Measurements from ENCODE around the gene PARP12.

DNA sequence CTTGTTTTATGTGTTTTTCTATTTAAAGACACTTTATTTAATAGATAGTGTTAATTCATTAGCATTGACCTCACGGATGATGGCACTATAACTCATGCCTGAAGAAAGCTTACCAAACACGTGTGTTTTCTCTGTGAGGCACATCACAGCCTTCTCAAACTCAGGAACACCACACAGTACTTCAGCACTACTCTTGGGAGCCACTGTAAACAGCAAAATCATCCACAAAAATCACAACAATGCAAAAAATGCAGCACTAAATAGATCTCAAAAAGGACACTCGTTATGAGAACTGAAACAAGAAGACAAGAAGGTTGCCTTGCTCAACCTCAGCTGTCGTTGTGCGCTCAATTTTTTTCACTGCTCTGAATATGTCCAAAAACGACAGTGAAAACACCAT lies 12.0 kb upstream of the PARP12 start:
- no peak for TF ChIP-seq POLR2AphosphoS5 (IDR thresholded peaks at IDR 0.05)
- TF ChIP-seq, protein P1, sequence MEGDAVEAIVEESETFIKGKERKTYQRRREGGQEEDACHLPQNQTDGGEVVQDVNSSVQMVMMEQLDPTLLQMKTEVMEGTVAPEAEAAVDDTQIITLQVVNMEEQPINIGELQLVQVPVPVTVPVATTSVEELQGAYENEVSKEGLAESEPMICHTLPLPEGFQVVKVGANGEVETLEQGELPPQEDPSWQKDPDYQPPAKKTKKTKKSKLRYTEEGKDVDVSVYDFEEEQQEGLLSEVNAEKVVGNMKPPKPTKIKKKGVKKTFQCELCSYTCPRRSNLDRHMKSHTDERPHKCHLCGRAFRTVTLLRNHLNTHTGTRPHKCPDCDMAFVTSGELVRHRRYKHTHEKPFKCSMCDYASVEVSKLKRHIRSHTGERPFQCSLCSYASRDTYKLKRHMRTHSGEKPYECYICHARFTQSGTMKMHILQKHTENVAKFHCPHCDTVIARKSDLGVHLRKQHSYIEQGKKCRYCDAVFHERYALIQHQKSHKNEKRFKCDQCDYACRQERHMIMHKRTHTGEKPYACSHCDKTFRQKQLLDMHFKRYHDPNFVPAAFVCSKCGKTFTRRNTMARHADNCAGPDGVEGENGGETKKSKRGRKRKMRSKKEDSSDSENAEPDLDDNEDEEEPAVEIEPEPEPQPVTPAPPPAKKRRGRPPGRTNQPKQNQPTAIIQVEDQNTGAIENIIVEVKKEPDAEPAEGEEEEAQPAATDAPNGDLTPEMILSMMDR (IDR thresholded peaks at IDR 0.05 in 8 of 11, conservative IDR thresholded peaks at IDR 0.05 in 3 of 11), result no peak
